ENCODE results near the gene IL17RC. TPM values are rescaled to one million over a fixed set of nuclear protein-coding genes. Genes with fewer than 3 reads are reported as not detected.
"Not testable (repeated sequence)": the region's sequence is repeated elsewhere in the genome, so short reads cannot be mapped to it uniquely, and the experiment has no call there.

Gene IL17RC
- total RNA-seq, 1 donor from 2014 or later: 2.4 TPM

DNA sequence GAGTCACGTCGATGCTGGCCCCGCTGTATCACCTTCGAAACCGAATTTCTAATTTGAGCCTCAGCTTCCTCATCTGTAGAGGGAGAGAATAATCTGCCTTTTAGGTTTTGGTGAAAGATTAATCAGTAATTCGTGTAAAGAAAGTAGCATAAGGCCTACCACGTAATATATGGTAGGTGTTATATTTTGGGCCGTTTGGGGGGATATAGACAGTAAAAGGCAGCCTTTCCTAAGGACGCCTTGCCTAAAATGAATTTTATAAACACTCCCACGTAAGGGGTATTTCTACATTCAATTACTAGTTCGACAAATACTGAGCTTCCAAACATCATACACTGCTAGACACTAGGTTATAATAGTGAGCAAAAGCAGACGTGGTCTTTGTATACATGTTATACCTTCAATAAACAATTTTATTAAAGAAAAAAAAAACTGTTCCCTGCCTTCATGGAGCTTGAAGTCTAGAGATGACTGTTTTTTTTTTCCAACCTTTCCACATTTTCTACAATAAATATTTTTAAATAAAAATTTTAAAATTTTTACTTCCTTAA, 25.8 kb upstream of the IL17RC start:
- FAIRE-seq (no peak), DNase-seq (ENCODE audit: low spot score in 2 of 2) (no peak)

DNA sequence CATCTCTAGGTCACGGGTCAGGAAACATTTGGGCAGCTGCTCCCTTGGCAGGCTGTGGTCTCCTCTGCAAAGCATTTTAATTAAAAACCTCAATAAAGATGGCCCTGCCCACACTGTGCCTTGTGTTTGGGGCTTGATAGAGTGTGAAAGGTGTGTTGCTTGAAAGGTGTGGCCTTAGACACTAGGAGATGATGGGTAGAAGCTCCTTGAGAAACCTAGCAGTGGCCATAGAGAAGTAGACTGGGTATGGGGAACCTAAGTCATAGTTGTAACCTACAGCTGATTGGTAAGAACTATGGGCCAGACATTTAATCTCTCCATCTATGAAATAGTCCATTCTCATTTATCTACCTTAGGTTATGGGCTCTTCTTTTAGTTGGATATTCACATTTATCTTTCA, 23.2 kb upstream of the IL17RC start:
- no peak for FAIRE-seq
- no peak for DNase-seq (ENCODE audit: low spot score in 2 of 2)

DNA sequence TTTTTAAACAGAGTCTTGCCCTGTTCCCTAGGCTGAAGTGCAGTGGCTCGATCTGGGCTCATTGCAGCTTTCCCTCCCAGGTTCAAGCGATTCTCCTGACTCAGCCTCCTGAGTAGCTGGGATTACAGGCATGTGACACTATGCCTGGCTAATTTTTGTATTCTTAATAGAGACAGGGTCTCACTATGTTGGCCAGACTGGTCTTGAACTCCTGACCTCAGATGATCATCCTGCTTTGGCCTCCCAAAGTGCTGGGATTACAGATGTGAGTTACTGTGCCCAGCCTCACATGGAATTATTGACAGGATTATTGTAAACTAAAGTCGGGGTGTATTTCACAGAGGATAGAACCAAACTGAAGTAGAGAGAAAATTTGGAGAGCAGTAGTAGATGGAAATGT, 21.2 kb upstream of the IL17RC start:
- FAIRE-seq; DNase-seq (ENCODE audit: low spot score in 2 of 2): not testable (repeated sequence)

DNA sequence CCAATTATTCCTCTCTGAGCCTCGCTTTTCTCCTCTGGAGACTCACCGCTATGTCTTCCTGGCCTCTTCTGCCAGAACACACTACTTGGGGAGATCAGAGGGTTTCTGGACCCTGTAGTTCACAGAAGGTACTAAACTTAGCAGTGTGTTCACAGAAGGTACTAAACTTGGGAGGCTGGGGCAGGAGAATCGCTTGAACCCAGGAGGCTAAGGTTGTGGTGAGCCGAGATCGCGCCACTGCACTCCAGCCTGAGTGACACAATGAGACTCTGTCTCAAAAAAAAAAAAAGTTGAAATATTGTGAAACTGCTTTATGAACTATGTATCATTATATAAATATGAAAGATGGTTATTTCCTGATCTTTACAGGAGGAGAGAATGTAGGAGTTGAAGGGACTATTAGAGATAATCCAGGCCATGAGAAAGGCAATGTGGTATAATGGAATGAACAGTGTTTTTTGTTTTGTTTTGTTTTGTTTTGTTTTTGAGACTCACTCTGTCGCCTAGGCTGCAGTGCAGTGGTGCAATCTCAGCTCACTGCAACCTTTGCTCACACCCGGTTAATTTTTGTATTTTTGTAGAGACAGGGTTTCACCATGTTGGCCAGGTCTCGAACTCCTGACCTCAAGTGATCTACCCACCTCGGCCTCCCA, 20.0 kb upstream of the IL17RC start:
- DNase-seq (ENCODE audit: low spot score in 2 of 2); FAIRE-seq: not testable (repeated sequence)

DNA sequence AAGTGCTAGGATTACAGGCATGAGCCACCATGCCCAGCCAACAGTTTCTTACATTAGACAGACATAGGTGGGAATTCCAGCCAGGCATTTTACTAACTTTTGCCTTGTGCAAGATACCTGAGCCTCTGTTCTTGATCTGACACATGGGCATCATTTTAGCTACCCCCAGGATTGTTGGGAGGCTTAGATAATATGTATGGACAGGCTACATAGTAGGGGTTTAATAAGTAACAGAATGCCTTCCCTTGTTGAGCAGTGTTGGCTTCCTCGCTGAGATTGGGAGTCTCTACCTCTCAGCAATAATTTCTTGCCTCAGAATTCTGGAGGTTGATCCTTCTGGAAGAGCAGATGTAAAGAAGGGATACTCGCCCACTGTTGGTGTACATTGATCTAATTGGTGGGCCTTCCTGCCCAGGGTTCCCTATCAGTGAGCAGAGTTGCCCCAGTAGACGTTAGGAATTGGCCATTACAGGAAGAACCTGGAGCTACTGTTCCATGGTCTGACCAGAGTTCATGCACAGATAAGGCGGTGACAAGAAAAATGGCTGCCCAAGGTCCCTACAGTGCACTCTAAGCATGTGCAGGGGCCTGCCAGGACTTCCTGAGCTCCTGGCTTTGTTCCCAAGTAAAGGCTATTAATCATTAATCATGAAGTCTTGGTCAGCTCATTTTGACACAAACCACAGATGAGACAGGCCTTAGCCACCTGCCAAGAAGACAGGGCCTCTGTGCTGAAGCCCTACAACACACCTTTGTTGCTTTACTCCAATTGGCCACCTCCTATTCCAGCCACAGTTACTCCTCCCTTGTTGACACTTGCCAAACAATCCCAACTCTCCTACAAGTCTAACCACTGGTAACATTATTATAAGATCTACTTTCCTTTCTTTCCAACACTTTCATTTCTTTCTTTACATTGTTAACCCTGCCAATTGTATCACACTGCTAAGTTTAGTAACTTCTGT, 19.2 kb upstream of the IL17RC start:
- FAIRE-seq: no peak

DNA sequence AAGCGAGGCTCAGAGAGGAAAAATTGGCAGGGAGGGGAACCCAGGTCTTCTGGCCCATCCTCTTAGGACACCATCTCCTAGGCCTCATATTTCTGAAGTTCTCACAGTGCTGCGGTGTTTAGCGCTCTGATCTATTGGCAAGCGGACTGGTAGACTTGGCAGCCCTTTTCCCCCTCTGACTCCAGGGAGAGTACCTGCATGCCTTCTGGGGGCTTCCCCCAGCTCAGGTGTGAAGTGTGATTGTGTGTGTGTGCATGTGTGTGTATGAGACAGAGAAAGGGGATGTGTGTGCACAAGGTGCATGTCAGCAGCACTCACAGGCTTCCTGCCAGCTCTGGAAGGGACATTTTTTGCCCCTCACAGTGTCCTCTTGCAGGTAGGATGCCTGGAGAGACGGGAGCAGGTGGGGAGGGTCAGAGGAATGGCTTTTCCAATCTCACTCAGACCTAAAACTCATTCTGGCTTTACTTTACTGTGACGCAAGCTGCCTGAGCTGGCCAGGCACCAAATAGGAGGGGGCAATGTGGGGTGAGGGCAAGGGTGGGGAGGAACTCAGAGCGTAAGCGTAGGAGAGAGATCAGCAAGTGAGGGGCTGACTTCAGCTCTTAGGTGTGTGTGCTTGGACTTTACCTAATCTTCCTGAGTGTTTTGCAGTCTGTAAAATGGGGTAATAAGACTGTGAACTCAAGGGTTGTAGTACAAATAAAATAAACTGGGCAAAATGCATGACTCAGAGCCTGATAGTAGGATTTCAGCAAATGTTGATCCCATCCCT, 18.2 kb upstream of the IL17RC start:
- FAIRE-seq: no peak
- DNase-seq (ENCODE audit: low spot score in 2 of 2): no peak

More for the DNA sequence above, 19.2 kb upstream of the IL17RC start:
- DNase-seq (ENCODE audit: low spot score in 2 of 2): no peak

DNA sequence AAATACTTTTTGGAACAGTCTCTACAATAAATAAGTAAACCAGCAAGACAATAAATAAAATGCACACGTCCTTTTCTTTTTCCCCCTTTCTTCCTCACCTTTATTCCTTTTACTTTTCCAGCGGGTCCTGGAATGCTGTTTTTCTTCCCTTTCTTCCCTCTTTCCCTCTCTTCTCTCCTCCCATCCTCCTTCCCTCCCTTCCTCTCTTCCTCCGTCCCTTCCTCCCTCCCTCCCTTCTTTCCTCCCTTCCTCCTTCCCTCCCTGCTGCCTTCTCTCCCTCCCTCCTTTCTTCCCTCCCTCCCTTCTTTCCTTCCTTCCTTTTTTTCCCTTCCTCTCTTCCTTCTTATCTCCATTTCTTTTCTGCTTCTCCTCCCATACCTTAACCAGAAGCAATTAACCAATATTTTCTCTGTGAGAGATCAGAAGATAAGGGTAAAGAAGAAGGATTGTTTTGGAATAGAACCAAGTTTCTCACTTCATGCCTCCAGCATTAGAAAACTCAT, 17.6 kb upstream of the IL17RC start:
- FAIRE-seq (no peak), DNase-seq (ENCODE audit: low spot score in 2 of 2) (no peak)

DNA sequence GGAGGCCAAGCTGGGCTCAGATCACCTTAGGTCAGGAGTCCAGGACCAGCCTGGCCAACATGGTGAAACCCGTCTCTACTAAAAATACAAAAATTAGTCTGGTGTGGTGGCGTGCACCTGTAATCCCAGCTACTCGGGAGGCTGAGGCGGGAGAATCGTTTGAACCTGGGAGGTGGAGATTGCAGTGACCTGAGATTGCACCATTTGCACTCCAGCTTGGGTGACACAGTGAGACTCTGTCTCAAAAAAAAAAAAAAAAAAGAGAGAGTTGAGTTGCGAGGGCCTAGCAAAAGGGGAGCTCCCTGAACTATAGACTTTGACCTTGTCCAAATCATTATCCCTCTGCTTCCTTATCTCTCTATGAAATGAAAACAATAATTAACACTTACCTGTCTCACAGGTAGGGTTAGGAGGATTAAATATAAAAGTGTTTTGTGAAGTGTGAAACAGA, 15.9 kb upstream of the IL17RC start:
- FAIRE-seq; DNase-seq (ENCODE audit: low spot score in 2 of 2): not testable (repeated sequence)

DNA sequence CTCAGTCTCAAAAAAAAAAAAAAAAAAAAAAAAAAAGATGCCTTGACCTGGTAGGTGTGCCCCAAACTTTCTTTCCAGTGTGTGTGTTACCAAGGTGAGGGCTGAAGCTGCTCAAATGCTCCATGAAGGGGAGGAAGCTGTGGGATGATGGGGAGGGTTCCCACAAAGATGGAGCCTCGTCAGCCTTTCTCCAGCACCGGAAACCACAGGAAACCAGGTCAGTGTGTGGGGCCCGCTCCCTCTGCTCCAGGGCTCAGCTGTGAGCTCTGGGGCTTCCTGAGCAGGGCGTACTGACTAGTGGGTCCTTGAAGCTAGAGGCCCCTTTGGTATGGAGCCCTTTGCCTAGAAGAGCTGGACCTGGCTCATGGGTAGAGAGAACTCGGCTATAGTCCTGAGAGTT, 14.9 kb upstream of the IL17RC start:
- FAIRE-seq: no peak
- no peak for DNase-seq (ENCODE audit: low spot score in 2 of 2)

DNA sequence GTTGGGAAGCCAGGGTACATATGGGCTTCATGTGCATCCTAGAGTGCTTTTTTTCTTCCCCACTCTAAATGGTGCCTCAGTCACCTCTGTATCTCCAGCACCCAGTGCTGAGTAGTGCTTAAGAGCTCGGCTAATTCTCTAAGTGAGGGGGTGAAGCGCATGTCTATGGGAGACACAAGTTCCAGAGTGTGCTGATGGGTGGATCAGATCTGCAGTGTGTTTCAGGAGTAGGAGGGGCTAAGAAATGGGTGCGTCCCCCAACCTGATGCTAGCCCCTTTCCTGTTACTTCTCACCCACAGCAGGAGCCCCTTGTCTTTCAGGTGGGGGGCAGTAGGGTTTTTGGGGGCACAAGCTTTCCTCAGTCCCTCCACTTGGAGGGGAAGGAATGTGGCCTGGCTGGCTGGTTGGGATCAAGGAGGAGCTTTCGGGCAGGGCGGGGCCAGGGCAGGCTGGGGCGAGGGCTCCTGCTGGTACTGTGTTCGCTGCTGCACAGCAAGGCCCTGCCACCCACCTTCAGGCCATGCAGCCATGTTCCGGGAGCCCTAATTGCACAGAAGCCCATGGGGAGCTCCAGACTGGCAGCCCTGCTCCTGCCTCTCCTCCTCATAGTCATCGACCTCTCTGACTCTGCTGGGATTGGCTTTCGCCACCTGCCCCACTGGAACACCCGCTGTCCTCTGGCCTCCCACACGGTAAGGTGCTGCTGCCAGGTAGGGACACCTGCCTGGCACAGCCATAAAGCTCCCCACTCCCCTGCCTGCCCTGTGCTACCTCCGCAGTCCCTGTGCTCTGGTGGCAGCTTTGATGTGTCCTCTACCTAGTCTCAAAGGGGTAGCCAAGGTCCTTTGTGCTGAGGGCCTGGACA, 14.3 kb upstream of the IL17RC start, which contains the start of gene IL17RE:
Gene IL17RE (plus strand): TSS at position 477 of the 866 bp plus-strand sequence. CDS start 85 bp downstream, at position 562.
- DNase-seq (ENCODE audit: low spot score in 2 of 2): no peak
- FAIRE-seq: no peak

DNA sequence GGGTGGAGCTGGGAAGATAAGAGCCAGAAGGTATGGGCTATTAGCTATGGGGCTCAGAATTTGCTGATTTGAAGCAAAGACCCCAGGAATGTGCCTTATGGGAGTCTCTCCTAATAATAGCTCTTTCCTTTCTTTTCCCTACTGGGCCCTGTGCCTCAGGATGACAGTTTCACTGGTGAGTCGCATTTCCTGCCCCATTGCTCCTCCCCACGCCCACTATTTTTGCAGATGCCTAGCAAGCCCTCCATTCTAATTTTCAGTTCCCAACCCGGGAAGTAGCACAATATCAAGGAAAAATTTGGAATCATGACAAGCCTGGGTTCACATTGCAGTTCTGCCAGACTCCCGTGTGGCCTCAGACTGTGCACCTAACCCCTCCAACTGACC, 13.7 kb upstream of the IL17RC start:
- no peak for FAIRE-seq
- DNase-seq (ENCODE audit: low spot score in 2 of 2): no peak

DNA sequence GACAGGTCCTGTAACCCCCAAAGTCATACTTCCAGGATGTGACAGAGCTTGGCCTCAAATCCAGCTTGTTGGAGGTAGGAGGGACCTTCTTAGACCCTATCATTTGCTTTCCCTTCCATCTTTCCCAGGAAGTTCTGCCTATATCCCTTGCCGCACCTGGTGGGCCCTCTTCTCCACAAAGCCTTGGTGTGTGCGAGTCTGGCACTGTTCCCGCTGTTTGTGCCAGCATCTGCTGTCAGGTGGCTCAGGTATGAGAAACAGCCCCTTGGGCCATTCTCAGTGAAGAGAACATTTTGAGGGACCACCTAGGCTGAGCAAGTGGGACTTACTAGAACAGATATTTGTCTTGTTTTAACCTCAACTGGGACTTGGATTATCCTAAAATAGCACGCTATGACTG, 13.0 kb upstream of the IL17RC start:
- DNase-seq (ENCODE audit: low spot score in 2 of 2) (no peak), FAIRE-seq (no peak)

DNA sequence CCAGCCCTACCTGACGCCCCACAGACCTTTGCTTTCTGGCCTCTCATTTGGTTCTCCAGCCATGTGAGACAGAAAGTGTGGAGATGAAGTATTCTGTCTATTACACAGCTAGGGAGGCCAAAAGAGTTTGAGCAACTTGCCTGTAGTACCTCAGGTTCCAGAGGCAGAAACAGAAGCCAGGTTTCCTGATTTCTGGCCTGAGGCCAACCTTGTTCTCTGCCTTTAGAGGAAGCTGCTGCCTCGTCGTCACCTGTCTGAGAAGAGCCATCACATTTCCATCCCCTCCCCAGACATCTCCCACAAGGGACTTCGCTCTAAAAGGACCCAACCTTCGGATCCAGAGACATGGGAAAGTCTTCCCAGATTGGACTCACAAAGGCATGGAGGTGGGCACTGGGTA, 10.4 kb upstream of the IL17RC start:
- DNase-seq (ENCODE audit: low spot score in 2 of 2): no peak
- no peak for FAIRE-seq

DNA sequence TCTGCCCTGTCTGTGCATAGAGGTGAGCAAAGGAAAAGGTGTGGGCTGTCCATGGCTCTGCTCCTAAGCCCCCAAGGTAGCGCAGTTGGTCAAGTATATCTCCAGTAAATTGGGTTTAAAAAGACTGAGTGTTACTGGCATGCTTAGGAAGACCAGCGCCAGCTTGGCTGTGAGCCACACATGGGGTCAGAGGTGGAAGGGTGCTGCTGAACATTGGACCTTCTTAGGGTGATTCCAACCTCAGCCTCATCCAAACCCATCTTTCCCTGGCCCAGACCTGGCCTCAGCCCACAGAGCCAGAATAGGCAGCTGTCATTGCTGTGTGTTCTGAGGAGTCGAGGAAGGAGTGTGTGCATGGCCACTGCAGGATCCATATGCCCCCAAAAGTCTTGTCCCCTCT, 8.6 kb upstream of the IL17RC start:
- DNase-seq (ENCODE audit: low spot score in 2 of 2) (no peak), FAIRE-seq (no peak)

DNA sequence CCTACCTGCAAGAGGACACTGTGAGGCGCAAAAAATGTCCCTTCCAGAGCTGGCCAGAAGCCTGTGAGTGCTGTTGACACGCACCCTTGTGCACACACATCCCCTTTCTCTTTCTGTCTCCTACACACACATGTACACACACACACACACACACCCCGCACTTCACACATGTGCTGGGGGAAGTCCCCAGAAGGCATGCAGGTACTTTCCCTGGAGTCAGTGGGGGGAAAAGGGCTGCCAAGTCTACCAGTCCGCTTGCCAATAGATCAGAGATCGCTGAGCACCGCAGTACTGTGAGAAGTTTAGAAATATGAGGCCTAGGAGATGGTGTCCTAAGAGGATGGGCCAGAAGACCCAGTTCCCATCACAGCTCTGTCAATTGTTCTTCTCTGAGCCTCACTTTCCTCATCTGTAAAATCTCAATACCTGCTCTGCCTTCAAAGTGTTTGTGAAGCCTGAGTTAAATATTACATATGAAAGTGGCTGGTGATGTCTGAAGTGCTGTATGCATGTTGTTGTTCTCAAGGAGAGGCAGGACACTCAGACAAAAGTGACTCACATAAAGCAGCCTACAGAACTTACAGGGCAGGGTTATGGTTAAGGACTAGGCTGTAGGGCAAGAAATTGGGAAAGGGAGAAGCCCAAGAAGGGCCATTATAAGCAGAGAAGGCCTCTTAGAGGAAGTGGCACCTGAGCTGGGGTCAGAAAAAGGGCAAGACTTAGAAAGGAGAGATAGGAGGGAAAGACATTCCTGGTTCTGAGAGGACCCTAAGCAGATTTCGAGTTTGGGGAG, 7.5 kb upstream of the IL17RC start:
- FAIRE-seq: no peak
- DNase-seq (ENCODE audit: low spot score in 2 of 2): no peak

DNA sequence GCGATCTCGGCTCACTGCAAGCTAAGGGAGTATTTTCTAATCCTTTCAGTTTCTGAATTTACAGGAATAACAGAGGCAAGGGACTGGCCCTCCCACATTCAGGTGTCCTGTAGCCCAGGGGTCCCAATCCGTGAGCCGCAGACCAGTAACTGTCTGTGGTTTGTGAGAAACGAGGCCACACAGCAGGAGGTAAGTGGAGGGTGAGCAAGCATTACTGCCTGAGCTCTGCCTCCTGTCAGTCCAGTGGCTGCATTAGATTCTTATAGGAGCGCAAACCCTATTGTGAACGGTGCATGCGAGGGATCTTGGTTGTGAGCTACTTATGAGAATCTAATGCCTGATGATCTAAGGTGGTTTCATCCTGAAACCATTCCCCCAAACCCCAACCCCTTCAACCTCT, 5.0 kb upstream of the IL17RC start:
- DNase-seq (ENCODE audit: low spot score in 2 of 2): no peak
- FAIRE-seq: no peak

DNA sequence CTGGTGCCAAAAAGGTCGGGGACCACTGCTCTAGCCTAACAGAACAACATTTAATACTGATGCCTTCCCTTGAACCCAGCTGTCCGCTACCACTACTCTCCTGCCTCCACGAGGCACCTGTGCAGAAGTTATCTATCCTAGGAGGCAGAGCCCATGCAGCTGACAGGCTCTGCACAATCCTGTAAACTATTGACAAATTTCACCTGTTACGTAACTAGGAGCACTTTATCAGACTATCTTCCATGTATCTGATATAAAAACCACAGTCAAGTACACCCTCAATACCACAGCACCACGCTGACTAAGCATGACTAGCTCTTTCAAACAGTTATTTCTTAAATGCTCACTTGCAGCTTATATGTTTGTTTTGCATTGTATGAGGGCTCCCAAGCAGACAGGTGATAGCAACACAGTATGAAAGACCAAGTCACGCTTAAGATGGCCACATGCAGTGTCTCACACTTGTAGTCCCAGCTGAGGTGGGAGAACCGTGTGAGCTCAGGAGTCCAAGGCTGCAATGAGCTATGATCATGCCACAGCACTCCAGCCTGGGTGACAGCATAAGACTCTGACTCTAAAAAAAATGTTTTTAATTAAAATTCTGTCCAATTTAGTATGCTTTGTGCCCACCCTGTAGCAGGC, 4.5 kb upstream of the IL17RC start:
- no peak for DNase-seq (ENCODE audit: low spot score in 2 of 2)

DNA sequence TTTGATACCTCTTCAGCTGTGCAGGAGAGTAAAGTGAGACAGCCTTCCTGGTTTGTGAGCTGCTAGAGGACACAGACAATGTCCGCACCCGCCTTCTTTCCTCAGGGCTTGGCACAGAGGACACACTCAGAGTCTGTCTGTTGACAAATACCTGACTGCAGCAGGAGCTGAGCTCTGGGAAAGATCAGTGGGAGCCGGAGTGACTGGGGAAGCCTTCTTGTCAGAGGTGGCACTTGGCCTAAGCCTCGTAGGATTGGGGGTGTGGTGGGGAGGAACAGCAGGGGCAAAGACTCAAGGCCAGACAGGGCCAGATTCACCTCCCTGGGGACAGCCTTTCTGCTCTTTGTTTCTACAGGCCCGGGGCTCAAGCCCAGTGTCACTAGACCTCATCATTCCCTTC, 3.3 kb upstream of the IL17RC start:
- DNase-seq (ENCODE audit: low spot score in 2 of 2) (no peak), FAIRE-seq (no peak)

More for the DNA sequence above, 4.5 kb upstream of the IL17RC start:
- FAIRE-seq: no peak
